ENCODE results near the gene CYTIP.
"Not testable (repeated sequence)": the region's sequence is repeated elsewhere in the genome, so short reads cannot be mapped to it uniquely, and the experiment has no call there.

CYTIP gene

DNA sequence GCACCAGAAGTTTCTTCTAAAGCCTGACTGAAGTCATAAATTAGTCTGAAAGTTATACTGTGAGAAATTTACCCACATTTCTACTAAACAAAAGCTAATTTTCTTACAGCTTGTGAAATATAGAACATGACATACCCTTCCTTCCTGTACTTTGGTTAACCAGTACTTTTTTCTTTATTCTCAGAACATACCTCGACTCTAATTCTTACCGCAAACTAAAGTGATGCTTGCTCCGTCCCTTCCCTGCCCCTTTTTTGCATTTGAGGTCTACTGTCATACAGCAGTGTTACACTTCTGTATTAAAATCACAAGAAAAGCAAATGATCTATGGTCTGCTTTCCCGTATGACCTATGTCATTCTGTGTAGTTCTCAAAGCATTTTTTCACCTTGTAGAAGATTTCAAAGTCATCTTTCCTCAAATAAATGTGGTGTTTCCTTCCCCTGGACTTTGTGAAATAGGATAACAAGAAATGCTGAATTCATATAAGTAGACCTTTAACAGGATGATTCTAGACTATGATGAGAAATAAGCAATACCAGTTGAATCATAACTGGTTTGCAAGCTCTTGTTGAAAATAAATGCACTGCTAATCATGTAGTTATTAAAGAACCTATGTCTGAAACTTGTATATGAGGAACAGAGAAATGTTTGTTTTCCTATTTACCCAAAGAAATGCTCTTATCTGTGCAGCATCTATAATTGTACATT, 30.4 kb downstream of the CYTIP start:
- H3K4me2 ChIP-seq (ENCODE audit: insufficient read depth, low read length, poor library complexity, severe bottlenecking) = no peak overlapping the region
- no peak overlapping the region for H2BK5ac ChIP-seq (ENCODE audit: low read length)
- no peak overlapping the region for H4K8ac ChIP-seq (ENCODE audit: low read depth, low read length)
- no peak overlapping the region for H3K14ac ChIP-seq (ENCODE audit: low read length)
- H2BK15ac ChIP-seq (ENCODE audit: low read length) = no peak overlapping the region
- no peak for DNase-seq (ENCODE audit: low spot score)
- H3K4me3 ChIP-seq (ENCODE audit: low read length in 2 of 2) = no peak overlapping the region
- no peaks in the 10 kb centered on the region for H3K27me3 ChIP-seq (ENCODE audit: control insufficient read depth in 3 of 3, insufficient read depth in 3 of 3, low read depth in 1 of 3, low read length in 3 of 3)
- H2AFZ ChIP-seq (ENCODE audit: low read length) = no peak overlapping the region
- no peak overlapping the region for H3K23ac ChIP-seq (ENCODE audit: low read depth, low read length, poor library complexity)
- no peak overlapping the region for H2BK12ac ChIP-seq (ENCODE audit: low read length)
- no peaks in the 10 kb centered on the region for H3K79me1 ChIP-seq (ENCODE audit: low read depth, low read length)
- no peak overlapping the region for H3K4ac ChIP-seq (ENCODE audit: low read length)
- H2AK5ac ChIP-seq (ENCODE audit: low read depth, low read length) = no peak overlapping the region
- no peaks in the 10 kb centered on the region for H3K4me1 ChIP-seq (ENCODE audit: control insufficient read depth in 2 of 2, insufficient read depth in 1 of 2, low read depth in 1 of 2, low read length in 2 of 2)
- no peak overlapping the region for H3K9ac ChIP-seq (ENCODE audit: low read depth, low read length, poor library complexity)
- no peak overlapping the region for H2BK120ac ChIP-seq (ENCODE audit: low read depth, low read length)
- no peak overlapping the region for H3K18ac ChIP-seq (ENCODE audit: low read length)
- H4K91ac ChIP-seq (ENCODE audit: low read depth, low read length, poor library complexity) = no peak overlapping the region
- H3K27ac ChIP-seq (replicated peaks; ENCODE audit: low read length) = no peak overlapping the region
- no peaks in the 10 kb centered on the region for H3K36me3 ChIP-seq (replicated peaks in 1 of 2; ENCODE audit: control insufficient read depth in 2 of 2, insufficient read depth in 2 of 2, low read length in 2 of 2)
- WGBS, 2 donors (ENCODE audit: extremely low coverage in 2 of 2, insufficient read length in 2 of 2, insufficient replicate concordance in 1 of 2) = no CpG with 5 or more reads among the region's 4 CpGs
- no peaks in the 10 kb centered on the region for H3K9me3 ChIP-seq (replicated peaks in 1 of 2; ENCODE audit: control insufficient read depth in 2 of 2, insufficient read depth in 1 of 2, low read depth in 1 of 2, low read length in 2 of 2)

DNA sequence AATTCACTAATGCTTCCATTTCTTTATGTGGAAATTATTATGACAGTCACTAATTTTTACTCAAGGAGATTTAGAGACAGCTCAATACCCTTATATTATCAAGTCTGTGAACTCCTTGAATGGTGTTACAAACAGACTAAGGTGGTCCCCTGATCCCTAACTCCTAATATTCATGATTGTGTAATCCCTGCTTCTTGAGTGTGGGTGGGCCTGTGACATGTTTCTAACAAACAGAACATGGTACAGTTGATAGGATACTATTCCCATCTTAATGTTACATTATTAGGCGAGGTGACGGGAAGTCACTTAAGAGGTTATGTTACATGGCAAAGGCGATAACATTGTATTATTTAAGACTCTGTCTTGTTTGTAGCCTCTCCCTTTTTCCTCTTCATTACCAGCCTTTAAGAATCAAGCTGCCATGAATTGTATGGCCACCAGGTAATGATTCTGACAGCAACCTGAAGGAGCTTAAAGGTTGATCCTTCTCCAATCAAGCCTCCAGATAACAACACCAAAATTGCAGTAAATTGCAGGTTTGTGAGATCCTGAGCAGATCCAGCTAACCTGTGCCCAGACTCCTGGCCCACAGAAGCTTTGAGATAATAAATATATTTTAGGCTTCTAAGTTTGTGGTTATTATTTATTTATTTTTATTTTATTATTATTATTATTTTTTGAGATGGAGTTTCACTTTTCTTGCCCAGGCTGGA, 32.1 kb downstream of the CYTIP start:
- Histone ChIP-seq H2BK12ac (ENCODE audit: low read length) (no peak overlapping the region), H3K18ac (ENCODE audit: low read length) (no peak overlapping the region), H2BK5ac (ENCODE audit: low read length) (no peak overlapping the region), H3K4me3 (ENCODE audit: low read length in 2 of 2) (no peak overlapping the region), H3K4me2 (ENCODE audit: insufficient read depth, low read length, poor library complexity, severe bottlenecking) (no peak overlapping the region), H2BK120ac (ENCODE audit: low read depth, low read length) (no peak overlapping the region), H3K4me1 (ENCODE audit: control insufficient read depth in 2 of 2, insufficient read depth in 1 of 2, low read depth in 1 of 2, low read length in 2 of 2) (no peaks in the 10 kb centered on the region), H3K79me1 (ENCODE audit: low read depth, low read length) (no peaks in the 10 kb centered on the region), H3K14ac (ENCODE audit: low read length) (no peak overlapping the region), H3K27ac (replicated peaks; ENCODE audit: low read length) (no peak overlapping the region), H4K8ac (ENCODE audit: low read depth, low read length) (no peak overlapping the region), H3K9ac (ENCODE audit: low read depth, low read length, poor library complexity) (no peak overlapping the region), H3K9me3 (replicated peaks in 1 of 2; ENCODE audit: control insufficient read depth in 2 of 2, insufficient read depth in 1 of 2, low read depth in 1 of 2, low read length in 2 of 2) (no peaks in the 10 kb centered on the region), H4K91ac (ENCODE audit: low read depth, low read length, poor library complexity) (no peak overlapping the region), H3K4ac (ENCODE audit: low read length) (no peak overlapping the region), H3K27me3 (ENCODE audit: control insufficient read depth in 3 of 3, insufficient read depth in 3 of 3, low read depth in 1 of 3, low read length in 3 of 3) (no peaks in the 10 kb centered on the region), H2AFZ (ENCODE audit: low read length) (no peak overlapping the region), H2BK15ac (ENCODE audit: low read length) (no peak overlapping the region), H3K36me3 (replicated peaks in 1 of 2; ENCODE audit: control insufficient read depth in 2 of 2, insufficient read depth in 2 of 2, low read length in 2 of 2) (no peaks in the 10 kb centered on the region), H2AK5ac (ENCODE audit: low read depth, low read length) (no peak overlapping the region), H3K23ac (ENCODE audit: low read depth, low read length, poor library complexity) (no peak overlapping the region)
- DNase-seq (ENCODE audit: low spot score) = no peak
- WGBS, 2 donors (ENCODE audit: extremely low coverage in 2 of 2, insufficient read length in 2 of 2, insufficient replicate concordance in 1 of 2) = no CpG with 5 or more reads among the region's 3 CpGs

DNA sequence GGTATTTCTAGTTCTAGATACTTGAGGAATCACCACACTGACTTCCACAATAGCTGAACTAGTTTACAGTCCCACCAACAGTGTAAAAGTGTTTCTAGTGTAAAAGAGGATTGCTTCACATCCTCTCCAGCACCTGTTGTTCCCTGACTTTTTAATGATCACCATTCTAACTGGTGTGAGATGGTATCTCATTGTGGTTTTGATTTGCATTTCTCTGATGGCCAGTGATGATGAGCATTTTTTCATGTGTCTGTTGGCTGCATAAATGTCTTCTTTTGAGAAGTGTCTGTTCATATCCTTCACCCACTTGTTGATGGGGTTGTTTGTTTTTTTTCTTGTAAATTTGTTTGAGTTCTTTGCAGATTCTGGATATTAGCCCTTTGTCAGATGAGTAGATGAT, 38.5 kb downstream of the CYTIP start:
- H4K8ac ChIP-seq (ENCODE audit: low read depth, low read length); H2AK5ac ChIP-seq (ENCODE audit: low read depth, low read length); H2AFZ ChIP-seq (ENCODE audit: low read length); H4K91ac ChIP-seq (ENCODE audit: low read depth, low read length, poor library complexity); H2BK15ac ChIP-seq (ENCODE audit: low read length); H3K27ac ChIP-seq (replicated peaks; ENCODE audit: low read length); DNase-seq (ENCODE audit: low spot score); H2BK5ac ChIP-seq (ENCODE audit: low read length); H3K18ac ChIP-seq (ENCODE audit: low read length); H3K79me1 ChIP-seq (ENCODE audit: low read depth, low read length); H3K9me3 ChIP-seq (replicated peaks in 1 of 2; ENCODE audit: control insufficient read depth in 2 of 2, insufficient read depth in 1 of 2, low read depth in 1 of 2, low read length in 2 of 2); H2BK120ac ChIP-seq (ENCODE audit: low read depth, low read length); H2BK12ac ChIP-seq (ENCODE audit: low read length); H3K4me1 ChIP-seq (ENCODE audit: control insufficient read depth in 2 of 2, insufficient read depth in 1 of 2, low read depth in 1 of 2, low read length in 2 of 2); H3K9ac ChIP-seq (ENCODE audit: low read depth, low read length, poor library complexity); H3K14ac ChIP-seq (ENCODE audit: low read length); H3K4me3 ChIP-seq (ENCODE audit: low read length in 2 of 2); H3K36me3 ChIP-seq (replicated peaks in 1 of 2; ENCODE audit: control insufficient read depth in 2 of 2, insufficient read depth in 2 of 2, low read length in 2 of 2); H3K4me2 ChIP-seq (ENCODE audit: insufficient read depth, low read length, poor library complexity, severe bottlenecking); H3K27me3 ChIP-seq (ENCODE audit: control insufficient read depth in 3 of 3, insufficient read depth in 3 of 3, low read depth in 1 of 3, low read length in 3 of 3); H3K4ac ChIP-seq (ENCODE audit: low read length); H3K23ac ChIP-seq (ENCODE audit: low read depth, low read length, poor library complexity): not testable (repeated sequence)

DNA sequence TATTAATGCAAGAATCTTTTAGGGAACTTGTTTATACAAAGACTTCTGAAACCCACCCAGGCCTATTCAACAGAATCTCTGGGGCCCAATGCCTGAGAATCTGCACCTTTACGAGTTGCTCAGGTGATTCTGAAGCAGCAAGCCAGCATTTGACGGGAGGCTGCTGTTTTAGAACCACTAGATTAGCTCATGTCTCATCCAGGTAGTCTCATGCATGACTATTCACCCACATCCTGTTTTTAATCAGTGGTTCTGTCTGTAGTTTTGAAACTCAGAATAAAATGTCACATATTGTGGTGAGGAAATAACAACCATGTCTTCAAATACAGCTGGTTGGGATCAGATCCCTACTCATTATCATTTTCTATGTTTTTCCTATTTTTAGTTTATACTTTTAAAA, 39.5 kb downstream of the CYTIP start:
- no peak overlapping the region for H3K27ac ChIP-seq (replicated peaks; ENCODE audit: low read length)
- no peak for DNase-seq (ENCODE audit: low spot score)
- no peak overlapping the region for H3K18ac ChIP-seq (ENCODE audit: low read length)
- no peak overlapping the region for H3K23ac ChIP-seq (ENCODE audit: low read depth, low read length, poor library complexity)
- H3K79me1 ChIP-seq (ENCODE audit: low read depth, low read length) = no peaks in the 10 kb centered on the region
- no peaks in the 10 kb centered on the region for H3K27me3 ChIP-seq (ENCODE audit: control insufficient read depth in 3 of 3, insufficient read depth in 3 of 3, low read depth in 1 of 3, low read length in 3 of 3)
- no peaks in the 10 kb centered on the region for H3K36me3 ChIP-seq (replicated peaks in 1 of 2; ENCODE audit: control insufficient read depth in 2 of 2, insufficient read depth in 2 of 2, low read length in 2 of 2)
- no peak overlapping the region for H2BK120ac ChIP-seq (ENCODE audit: low read depth, low read length)
- H2AFZ ChIP-seq (ENCODE audit: low read length) = no peak overlapping the region
- no peak overlapping the region for H2BK15ac ChIP-seq (ENCODE audit: low read length)
- no peak overlapping the region for H3K9ac ChIP-seq (ENCODE audit: low read depth, low read length, poor library complexity)
- no CpG with 5 or more reads among the region's 2 CpGs for WGBS, 2 donors (ENCODE audit: extremely low coverage in 2 of 2, insufficient read length in 2 of 2, insufficient replicate concordance in 1 of 2)
- no peak overlapping the region for H2BK5ac ChIP-seq (ENCODE audit: low read length)
- H3K14ac ChIP-seq (ENCODE audit: low read length) = no peak overlapping the region
- no peak overlapping the region for H4K8ac ChIP-seq (ENCODE audit: low read depth, low read length)
- no peak overlapping the region for H2AK5ac ChIP-seq (ENCODE audit: low read depth, low read length)
- no peak overlapping the region for H3K4me3 ChIP-seq (ENCODE audit: low read length in 2 of 2)
- H4K91ac ChIP-seq (ENCODE audit: low read depth, low read length, poor library complexity) = no peak overlapping the region
- H3K4me2 ChIP-seq (ENCODE audit: insufficient read depth, low read length, poor library complexity, severe bottlenecking) = no peak overlapping the region
- no peak overlapping the region for H2BK12ac ChIP-seq (ENCODE audit: low read length)
- no peak overlapping the region for H3K4ac ChIP-seq (ENCODE audit: low read length)
- H3K9me3 ChIP-seq (replicated peaks in 1 of 2; ENCODE audit: control insufficient read depth in 2 of 2, insufficient read depth in 1 of 2, low read depth in 1 of 2, low read length in 2 of 2) = no peaks in the 10 kb centered on the region
- H3K4me1 ChIP-seq (ENCODE audit: control insufficient read depth in 2 of 2, insufficient read depth in 1 of 2, low read depth in 1 of 2, low read length in 2 of 2) = no peaks in the 10 kb centered on the region

Data from neuronal stem cell (in vitro differentiated cells).